Tibial nerve (tissue), 4 donors: ENCODE results near the gene NME5. TPM values are rescaled to one million over a fixed set of nuclear protein-coding genes. Genes with fewer than 3 reads are reported as not detected.

ENCODE experiments used
- DNase-seq, 2 donors: peaks; one replicate each; pipeline ENCODE4 v3.0.0-alpha.2; 2019; ENCODE audit warnings: low spot score in 2 of 2
- H3K27ac ChIP-seq, 4 donors: fragments of 200-600 bp; sonication (generic) in 3 of 4; one replicate each; pipeline ENCODE4 v1.5.1; 2017 to 2019; ENCODE audit warnings: mild to moderate bottlenecking in 1 of 4
- H3K27me3 ChIP-seq, 2 donors: fragments of 200-600 bp; sonication (generic) in 1 of 2; one replicate each; pipeline versions ENCODE4 v1.5.1 to v1.6.0; 2017 to 2019
- H3K36me3 ChIP-seq, 3 donors: fragments of 200-600 bp; sonication (generic); one replicate each; pipeline ENCODE4 v1.5.1; 2018 to 2019
- H3K4me1 ChIP-seq, 4 donors: fragments of 200-600 bp; sonication (generic) in 3 of 4; one replicate each; pipeline ENCODE4 v1.5.1; 2017 to 2019
- H3K4me3 ChIP-seq, 4 donors: fragments of 200-600 bp; sonication (generic) in 3 of 4; one replicate each; pipeline ENCODE4 v1.5.1; 2017 to 2019; ENCODE audit warnings: mild to moderate bottlenecking in 1 of 4, moderate library complexity in 1 of 4
- H3K9me3 ChIP-seq, 4 donors: fragments of 200-600 bp; sonication (generic) in 3 of 4; one replicate each; pipeline ENCODE4 v1.5.1; 2017 to 2019
- CTCF ChIP-seq, 5 experiments: fragments of 200-600 bp in 3 of 5; fragments of 450-650 bp in 2 of 5; sonication (generic) in 3 of 5; IDR thresholded peaks; one replicate each; pipeline ENCODE4 v1.5.1; 2016 to 2019; ENCODE audit warnings: antibody characterized with exemption in 5 of 5, mild to moderate bottlenecking in 3 of 5, moderate library complexity in 2 of 5
- EP300 ChIP-seq, 2 donors: sonication (generic); formaldehyde crosslinking; IDR thresholded peaks; one replicate each; pipeline ENCODE4 v1.6.1; 2017; ENCODE audit warnings: antibody characterized with exemption in 2 of 2, mild to moderate bottlenecking in 1 of 2
- POLR2A ChIP-seq, 2 donors: fragments of 450-650 bp; IDR thresholded peaks; one replicate each; pipeline ENCODE4 v1.6.1; 2017; ENCODE audit warnings: antibody characterized with exemption in 2 of 2, mild to moderate bottlenecking in 2 of 2, moderate library complexity in 2 of 2
- WGBS, 2 donors: methylation state at CpG; one replicate each; pipeline ENCODE4 v1.1.5; 2018; 5-methylcytosine and 5-hydroxymethylcytosine counted together
- total RNA-seq, 4 donors: library from RNA; depleted of rRNA; stranded (reverse); fragments of >200 nt; gene quantifications; one replicate each; pipeline ENCODE4 v1.1.0, GENCODE V29; 2016

The NME5 gene
- total RNA-seq, 4 donors from 2014 or later = 1.7 to 5.0 (median 2.7) TPM; not detected in 1

GRCh38 chr5:138103319-138103637 is 36.0 kb downstream of the NME5 start:
- no peaks in the 10 kb centered on the region for H3K27me3 ChIP-seq
- no peaks in the 10 kb centered on the region for H3K9me3 ChIP-seq
- H3K27ac ChIP-seq = no peak overlapping the region
- no peak overlapping the region for H3K4me3 ChIP-seq
- no peak for DNase-seq
- 12 to 13% methylated on average over 3 of the region's 3 CpGs for WGBS, 2 donors
- TF ChIP-seq CTCF (IDR thresholded peaks at IDR 0.05) (no peak), POLR2A (IDR thresholded peaks at IDR 0.05) (no peak), EP300 (IDR thresholded peaks at IDR 0.05) (no peak)
- H3K4me1 ChIP-seq = no peaks in the 10 kb centered on the region
- no peaks in the 10 kb centered on the region for H3K36me3 ChIP-seq

GRCh38 chr5:138102454-138103318 is 36.5 kb downstream of the NME5 start:
- Histone ChIP-seq H3K36me3 (no peaks in the 10 kb centered on the region), H3K4me3 (no peak overlapping the region), H3K27me3 (no peaks in the 10 kb centered on the region), H3K27ac (no peak overlapping the region), H3K4me1 (no peaks in the 10 kb centered on the region), H3K9me3 (no peaks in the 10 kb centered on the region)
- no peak for DNase-seq
- 52% methylated on average over 7 of the region's 7 CpGs for WGBS, 2 donors
- no peak for TF ChIP-seq CTCF (IDR thresholded peaks at IDR 0.05)
- TF ChIP-seq POLR2A (IDR thresholded peaks at IDR 0.05) = no peak
- no peak for TF ChIP-seq EP300 (IDR thresholded peaks at IDR 0.05)

- Histone ChIP-seq H3K4me1 (no peaks in the 10 kb centered on the region), H3K27me3 (no peaks in the 10 kb centered on the region), H3K4me3 (no peak overlapping the region), H3K36me3 (no peaks in the 10 kb centered on the region), H3K9me3 (no peaks in the 10 kb centered on the region), H3K27ac (no peak overlapping the region)
- DNase-seq = no peak
- 92 to 95% methylated on average over 11 of the region's 11 CpGs for WGBS, 2 donors
- no peak for TF ChIP-seq POLR2A (IDR thresholded peaks at IDR 0.05)
- no peak for TF ChIP-seq EP300 (IDR thresholded peaks at IDR 0.05)
- no peak for TF ChIP-seq CTCF (IDR thresholded peaks at IDR 0.05)
Observed at GRCh38 chr5:138096997-138097828, 42.0 kb downstream of the NME5 start.

GRCh38 chr5:138096363-138096762 is 42.9 kb downstream of the NME5 start:
- no peak for DNase-seq
- Histone ChIP-seq H3K4me3 (no peak overlapping the region), H3K4me1 (no peaks in the 10 kb centered on the region), H3K36me3 (no peaks in the 10 kb centered on the region), H3K9me3 (no peaks in the 10 kb centered on the region), H3K27ac (no peak overlapping the region), H3K27me3 (no peaks in the 10 kb centered on the region)
- 77 to 91% methylated on average over 2 of the region's 2 CpGs for WGBS, 2 donors
- no peak for TF ChIP-seq POLR2A (IDR thresholded peaks at IDR 0.05)
- no peak for TF ChIP-seq CTCF (IDR thresholded peaks at IDR 0.05)
- no peak for TF ChIP-seq EP300 (IDR thresholded peaks at IDR 0.05)
